NCI-H2227 treated with DMSO at 0.1 percent for 48 hours (cell line): ENCODE measurements around the gene BCAM.

Experiments used
- DNase-seq: peaks from one replicate; lab custom pipeline; 2025; lab: John Stamatoyannopoulos, UW

BCAM gene

DNA sequence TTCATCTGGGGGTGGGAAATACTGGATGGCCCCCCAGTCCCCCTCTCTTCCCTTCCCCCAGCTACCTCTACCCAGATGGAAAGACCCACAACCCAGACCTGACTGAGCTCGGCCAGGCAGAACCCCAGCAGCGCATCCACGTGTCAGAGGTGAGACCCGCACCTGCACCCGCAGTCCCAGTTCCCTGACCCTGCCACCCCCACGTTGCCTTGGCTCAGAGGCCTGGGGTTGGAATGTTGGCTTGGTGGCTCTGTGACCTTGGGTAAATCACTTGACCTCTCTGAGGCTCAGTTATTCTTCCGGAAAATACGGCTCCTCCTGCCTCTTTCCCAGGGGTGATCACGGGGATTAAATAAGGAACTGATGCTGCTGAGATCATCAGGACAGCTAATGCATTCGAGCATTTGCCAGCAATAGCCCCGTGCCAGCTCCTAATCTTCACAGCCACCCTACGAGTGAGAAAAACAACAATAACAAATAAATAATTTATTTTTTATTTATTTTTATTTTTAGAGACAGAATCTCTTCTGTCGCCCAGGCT lies 18.9 kb upstream of the BCAM start:
- DNase-seq = no peak

DNA sequence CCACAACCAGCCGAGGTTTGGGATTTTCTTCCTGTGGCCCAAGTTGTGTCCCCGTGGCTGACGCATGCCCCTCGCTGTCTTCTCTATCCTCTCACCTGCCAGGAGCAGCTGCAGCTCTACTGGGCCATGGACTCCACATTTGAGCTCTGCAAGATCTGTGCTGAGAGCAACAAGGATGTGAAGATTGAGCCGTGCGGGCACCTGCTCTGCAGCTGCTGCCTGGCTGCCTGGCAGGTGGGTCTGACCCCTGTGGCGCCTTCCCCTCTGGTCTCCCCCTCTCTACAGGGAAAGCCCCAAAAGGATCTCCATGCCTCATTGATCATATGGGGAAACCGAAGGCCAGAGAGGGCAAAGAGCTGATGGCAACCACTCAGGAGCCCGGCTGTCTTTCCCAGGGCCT lies 16.6 kb upstream of the BCAM start:
- no peak for DNase-seq

DNA sequence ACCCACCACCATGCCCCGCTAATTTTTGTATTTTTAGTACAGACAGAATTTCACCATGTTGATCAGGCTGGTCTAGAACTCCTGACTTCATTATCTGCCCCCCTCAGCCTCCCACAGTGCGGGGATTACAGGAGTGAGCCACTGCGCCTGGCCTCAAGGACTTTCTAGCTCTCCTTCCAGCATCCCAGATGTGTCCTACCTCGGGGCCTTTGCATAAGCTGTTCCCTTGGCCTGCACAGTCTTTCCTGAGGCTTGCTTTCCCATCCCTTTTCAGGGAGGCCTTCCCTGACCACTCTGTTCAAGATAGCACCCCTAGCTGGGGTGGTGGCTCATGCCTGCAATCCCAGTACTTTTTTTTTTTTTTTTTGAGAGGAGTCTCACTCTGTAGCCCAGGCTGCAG lies 14.3 kb upstream of the BCAM start:
- no peak for DNase-seq

DNA sequence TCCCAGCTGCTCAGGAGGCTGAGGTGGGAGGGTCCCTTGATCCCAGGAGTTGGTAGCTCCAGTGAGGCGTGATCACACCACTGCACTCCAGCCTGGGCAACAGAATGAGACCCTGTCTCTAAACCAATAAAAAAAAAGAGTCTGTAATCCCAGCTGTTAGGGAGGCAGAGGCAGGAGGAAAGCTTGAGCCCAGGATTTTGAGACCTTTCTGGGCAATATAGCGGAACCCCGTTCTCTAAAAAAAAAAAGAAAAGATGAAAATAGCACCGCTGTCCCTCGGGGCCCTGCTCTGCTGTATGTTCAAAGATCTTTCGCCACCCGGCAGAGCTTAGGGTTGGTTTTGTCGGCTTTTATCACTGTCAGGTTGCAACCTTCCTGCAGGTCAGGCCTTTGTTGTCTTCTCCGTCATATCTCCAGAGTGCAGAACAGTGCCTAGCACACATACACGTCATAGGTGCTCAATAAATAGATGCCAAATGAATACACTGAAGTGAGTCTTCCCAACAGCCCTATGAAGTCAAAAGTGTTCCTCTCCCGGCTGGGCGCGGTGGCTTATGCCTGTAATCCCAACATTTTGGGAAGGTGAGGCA lies 13.4 kb upstream of the BCAM start:
- no peak for DNase-seq

DNA sequence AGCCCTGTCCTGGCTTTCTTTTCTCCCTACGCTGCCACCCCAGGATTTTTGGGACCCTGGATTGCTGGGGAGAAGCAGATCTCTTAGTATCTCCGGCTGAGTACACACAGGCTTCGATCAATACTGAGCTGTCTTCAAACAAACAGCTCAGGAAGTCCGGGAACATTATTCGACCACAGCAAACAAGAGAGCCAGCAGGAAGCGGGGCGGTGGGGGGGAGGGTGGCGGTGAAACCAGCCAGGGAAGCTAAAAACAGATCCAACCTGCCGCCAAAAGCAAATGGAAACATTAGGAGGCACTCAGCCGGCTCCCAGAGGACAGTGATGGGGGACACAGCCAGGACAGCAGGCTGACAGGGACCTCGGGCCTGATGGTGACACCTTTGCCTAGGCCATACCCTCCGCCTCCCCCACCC lies 12.2 kb upstream of the BCAM start:
- no peak for DNase-seq

DNA sequence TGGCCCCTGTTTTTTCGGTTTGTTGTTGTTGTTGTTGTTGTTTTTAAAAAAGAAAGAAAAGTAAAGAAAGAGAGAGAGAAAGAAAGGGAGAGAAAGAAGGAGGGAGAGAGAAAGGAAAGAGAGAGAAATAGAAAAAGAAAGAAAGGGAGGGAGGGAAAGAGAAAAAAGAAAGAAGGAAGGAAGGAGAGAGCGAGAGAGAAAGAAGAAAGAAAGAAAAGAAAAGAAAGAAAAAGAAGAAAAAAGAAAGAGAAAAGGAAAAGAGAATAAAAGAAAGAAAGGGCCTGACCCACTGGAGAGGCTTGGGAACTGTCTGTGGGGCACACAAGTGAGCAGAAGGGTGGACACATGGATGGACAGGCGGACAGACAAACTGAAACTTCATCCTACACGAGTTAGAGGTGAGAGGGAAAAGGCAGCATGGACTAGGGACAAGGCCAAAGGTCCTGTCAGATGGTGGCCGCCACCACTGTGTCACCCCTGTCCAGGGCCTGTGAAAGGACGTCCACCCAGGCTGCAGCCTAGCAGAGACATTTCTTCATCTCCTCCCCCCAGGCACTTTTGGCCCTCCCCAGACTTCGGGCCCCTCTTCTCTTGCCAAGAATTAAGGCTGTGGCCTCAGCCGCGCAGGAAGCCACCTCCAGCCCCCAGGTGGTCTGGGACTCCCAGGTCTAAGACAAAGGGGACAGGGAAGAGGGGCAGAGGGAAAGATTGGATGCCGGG lies 9.1 kb upstream of the BCAM start:
- DNase-seq = no peak

DNA sequence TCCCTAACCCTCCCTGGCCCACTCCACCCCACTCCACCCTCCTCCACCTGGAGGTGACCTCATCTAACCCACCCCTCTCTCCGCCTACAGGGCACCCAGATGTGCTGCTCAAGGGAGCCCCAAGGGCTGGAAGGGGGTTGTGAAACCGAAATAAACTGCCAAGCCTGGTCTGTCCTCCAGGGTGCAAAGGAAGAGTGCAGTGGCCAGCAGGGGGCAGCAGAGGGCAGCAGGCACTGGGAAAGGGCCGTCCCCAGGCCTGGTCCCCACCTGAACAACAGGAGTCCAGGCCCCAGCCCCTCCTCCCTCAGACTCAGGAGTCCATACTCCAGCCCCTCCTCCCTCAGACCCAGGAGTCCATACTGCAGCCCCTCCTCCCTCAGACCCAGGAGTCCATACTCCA lies 8.4 kb upstream of the BCAM start:
- DNase-seq = peak; percentile 43

DNA sequence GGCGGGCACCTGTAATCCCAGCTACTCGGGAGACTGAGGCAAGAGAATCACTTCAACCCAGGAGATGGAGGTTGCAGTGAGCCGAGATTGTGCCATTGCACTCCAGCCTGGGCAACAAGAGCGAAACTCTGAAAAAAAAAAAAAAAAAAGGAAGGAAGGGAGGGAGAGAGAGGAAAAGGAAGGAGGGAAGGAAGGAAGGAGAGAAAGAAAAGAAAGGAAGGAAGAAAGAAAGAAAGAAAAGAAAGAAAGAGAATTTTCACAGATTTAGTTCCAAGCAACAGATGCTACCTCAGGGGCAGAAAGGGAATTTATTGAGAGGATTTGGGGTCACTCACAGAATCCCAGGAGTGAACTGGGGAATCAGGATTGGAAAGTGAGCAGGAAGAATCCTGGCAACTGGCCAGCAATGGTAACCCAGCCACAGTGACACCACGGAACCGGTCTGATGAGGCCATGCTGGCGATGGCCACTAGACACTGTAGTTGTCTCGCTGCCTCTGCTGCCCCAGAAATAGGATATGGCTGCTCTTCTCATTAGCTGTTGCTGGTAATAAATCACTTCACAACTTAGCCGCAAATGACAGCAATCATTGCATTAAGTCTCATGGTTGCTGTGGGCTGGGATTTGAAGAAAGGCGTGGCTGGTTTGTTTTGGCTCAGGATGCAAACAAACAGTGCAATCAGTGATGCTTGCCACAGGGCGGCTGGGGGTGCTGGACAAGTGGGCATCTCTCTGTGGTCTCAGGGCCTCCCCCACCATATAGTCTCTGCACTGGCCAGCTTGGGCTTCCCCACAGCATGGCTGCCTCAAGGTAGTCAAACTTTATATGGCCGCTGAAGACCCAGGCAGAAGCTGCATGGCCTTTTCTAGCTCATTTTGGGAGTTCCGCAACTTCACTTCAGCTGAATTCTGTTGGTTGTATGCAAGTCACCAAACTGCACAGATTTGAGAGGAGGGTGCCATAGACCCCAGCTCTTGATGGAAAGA lies 5.2 kb upstream of the BCAM start:
- no peak for DNase-seq

DNA sequence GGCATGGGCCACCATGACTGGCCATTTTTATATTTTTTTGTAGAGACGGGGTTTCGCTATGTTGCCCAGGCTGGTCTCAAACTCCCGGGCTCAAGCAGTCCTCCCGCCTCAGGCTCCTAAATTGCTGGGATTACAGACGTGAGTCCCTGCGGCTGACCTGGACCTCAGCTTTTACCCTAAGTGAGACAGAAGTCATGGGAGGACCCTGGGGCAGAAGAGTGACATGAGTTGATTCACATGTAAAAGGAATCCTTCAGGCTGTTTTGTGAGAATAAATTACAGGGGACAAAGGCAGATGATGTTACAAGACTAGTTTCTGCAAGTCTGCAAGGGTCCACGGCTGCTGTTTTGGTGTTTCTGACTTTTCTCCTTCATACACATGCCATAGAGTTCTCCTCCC lies 2.6 kb upstream of the BCAM start:
- peak; percentile 1 for DNase-seq

DNA sequence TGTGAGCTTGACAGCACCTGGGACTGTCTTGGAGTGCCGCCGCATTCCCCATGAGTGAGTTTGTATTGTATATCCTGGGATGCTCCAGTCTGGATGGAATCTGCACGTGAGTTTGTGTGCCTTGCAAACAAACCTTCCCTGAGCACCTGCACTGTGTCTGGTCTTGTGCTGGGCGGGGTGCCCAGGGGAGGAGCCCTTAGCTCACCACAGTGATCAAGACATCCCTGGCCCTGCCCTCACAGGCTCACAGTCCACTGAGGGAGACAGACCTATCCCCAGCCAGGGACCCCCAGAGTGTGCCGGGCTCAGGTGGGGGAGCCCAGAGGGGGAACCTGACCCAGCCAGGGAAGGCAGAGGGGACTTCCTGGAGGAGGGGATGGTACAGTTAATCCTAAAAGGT lies 1.7 kb upstream of the BCAM start:
- DNase-seq = no peak

DNA sequence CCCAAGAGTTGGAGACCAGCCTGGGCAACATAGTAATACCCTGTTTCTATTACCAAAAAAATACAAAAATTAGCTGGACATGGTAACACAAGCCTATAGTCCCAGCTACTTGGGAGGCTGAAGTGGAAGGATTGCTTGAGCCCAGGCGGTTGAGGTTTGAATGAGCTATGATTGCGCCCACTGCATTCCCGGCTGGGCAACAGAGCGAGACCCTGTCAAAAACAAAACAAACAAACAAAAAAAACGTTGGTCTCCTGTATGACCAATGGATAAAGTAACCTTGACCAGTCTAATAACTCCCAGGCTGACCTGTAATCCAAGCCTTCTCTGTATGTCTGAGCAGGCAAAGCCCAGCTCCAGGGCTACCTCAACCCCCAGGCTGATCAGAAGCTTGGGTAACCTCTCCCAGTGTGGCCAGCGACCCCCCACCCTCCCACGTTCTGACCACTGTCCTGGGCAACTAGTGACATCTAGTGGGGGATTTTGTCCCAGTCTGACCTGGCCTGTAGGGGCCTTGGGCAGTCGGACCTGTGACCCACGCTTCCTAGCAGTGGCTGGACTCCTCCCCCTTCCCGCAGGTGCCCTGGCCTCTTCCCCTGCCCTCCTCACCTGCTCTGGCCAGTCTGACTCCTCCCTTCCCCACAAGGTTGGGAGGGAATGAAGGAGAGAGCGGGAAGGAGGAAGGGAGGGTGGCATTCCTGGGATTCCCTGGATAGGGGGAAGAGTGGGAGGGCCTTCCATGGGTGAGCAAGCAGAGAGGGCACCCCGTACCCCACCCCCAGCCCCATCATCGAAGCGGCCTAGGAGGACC lies 1.0 kb upstream of the BCAM start:
- no peak for DNase-seq

DNA sequence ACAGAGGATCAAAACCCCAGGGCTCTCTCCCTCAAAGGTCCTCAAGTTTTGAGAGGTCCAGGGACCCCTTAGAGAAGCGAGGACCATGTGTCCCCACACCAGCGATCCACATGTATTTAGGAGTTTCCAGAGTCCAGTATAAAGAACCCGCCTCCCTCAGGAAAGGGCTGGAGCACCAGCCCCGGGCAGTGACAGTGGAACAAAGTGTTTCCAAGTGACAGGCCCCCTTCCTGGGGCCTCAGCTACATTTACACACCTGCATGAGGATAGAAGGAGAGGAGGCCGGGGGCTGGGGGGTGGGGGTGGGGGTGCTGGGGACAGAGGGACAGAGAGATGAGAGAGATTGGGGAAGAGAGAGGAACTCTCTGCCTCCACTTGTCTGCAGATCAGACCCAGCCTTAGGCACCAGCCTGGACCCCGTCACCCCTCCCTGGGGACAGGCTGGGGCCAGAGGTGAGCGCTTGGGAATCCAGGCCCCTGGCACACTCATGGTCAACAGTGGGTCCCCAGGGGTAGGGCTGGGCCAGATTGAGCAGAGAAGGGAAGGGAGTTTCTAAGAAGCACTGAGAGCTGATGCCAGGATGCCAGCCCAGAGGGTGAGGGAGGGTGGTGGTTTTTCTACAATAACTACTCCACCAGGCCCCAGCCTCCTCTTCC lies 802 bp downstream of the BCAM start:
- no peak for DNase-seq

DNA sequence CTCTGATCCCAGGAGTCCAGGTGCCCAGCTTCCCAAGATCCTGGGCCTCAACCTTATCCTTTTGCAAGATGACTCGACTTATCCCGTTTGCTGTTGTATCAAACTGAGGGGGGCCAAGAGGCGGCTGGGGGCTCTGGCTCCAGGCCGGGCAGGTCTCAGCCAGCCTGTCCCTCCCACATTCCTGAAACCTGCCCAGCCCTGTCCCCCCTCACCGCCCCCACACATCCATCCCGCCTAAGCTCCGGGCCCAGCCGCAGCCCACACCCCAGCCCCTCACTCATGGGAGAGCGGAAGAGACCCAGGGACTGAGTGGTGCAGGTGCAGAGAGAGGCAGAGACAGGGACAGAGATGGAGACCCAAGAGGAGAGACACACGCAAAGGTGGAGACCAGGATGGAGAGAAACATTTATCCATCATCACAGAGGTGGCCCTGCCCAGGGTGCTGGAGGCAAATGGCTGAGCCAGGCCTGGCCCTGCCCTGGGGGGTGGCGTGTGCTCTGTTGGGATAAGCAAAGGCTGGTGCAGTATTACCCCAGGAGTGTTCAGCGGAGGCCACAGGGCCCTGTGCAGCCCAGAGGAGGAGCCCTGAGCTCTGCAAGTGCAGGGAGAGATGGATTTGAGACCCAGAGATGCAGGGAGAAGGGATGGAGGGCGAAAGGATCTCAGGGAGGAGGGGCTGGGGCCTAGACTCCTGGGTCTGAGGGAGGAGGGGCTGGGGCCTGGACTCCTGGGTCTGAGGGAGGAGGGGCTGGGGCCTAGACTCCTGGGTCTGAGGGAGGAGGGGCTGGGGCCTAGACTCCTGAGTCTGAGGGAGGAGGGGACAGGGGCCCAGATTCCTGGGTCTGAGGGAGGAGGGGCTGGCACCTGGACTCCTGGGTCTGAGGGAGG lies 1.6 kb downstream of the BCAM start:
- DNase-seq = no peak

DNA sequence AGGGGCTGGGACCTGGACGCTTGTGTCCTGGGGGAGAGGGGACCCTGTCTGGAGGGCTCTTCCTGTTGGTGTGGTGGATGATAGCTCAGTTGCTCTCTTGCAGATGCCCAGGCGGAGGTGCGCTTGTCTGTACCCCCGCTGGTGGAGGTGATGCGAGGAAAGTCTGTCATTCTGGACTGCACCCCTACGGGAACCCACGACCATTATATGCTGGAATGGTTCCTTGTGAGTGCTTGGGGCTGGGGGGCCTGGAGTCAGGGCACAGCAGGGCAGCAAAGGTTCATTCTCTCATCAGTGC lies 2.2 kb downstream of the BCAM start:
- no peak for DNase-seq

DNA sequence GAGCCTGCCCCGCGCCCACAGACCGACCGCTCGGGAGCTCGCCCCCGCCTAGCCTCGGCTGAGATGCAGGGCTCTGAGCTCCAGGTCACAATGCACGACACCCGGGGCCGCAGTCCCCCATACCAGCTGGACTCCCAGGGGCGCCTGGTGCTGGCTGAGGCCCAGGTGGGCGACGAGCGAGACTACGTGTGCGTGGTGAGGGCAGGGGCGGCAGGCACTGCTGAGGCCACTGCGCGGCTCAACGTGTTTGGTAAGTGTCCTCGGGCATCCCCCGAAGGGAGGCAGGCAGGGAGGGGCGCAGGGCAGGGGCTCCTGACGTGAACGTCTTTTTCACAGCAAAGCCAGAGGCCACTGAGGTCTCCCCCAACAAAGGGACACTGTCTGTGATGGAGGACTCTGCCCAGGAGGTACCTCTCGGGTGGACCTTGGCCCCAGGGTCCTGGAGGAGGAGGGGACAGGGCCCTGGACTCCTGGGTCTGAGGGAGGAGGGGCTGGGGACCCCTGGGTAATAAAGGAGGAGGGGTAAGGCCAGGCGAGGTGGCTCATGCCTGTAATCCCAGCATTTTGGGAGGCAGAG lies 3.3 kb downstream of the BCAM start:
- no peak for DNase-seq

DNA sequence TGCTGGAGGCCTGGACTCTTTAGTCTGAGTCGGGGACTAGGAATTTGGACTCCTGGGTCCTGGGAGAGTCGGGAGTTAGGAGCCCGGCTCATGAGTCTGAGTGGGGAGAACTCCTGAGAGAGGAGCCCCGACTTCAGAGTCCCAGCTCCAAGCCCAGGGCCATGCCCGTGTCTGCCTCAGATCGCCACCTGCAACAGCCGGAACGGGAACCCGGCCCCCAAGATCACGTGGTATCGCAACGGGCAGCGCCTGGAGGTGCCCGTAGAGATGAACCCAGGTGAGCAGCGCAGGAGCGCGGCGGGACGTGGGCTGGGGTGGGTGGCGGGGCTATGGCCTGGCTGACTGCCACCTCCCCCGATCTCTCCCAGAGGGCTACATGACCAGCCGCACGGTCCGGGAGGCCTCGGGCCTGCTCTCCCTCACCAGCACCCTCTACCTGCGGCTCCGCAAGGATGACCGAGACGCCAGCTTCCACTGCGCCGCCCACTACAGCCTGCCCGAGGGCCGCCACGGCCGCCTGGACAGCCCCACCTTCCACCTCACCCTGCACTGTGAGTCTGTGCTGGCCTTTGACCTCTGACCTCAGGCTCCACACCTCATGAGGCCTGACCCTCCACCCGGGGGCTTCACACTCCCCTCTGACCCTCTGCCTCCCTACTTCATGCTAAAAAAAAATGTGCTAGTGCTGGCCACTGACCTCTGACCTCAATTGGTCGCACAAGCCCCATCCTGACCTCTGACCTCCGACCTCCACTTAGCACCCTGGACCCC lies 4.4 kb downstream of the BCAM start:
- no peak for DNase-seq

DNA sequence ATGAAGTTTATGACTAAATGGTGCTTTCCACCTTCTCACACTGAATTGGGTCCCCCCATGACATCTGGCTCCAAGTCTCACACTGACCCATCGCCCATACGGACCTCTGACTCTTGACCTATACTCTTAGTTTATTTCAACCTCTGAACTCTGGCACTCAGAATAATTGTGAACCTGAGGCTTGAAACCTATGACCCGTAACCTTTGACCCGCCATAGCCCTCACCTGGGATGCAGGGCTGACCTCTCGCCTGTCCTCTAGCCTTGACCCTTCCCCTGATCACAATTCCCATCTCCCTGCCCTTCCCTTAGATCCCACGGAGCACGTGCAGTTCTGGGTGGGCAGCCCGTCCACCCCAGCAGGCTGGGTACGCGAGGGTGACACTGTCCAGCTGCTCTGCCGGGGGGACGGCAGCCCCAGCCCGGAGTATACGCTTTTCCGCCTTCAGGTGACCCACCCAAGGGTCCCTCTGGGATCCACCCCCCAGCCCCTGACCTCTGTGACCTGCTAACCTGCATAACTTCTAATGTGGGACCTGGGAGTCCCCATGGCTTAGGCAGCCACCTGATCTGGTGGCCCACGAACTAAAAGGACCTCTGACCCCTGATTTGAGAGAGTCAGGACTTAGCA lies 5.1 kb downstream of the BCAM start:
- DNase-seq = no peak

DNA sequence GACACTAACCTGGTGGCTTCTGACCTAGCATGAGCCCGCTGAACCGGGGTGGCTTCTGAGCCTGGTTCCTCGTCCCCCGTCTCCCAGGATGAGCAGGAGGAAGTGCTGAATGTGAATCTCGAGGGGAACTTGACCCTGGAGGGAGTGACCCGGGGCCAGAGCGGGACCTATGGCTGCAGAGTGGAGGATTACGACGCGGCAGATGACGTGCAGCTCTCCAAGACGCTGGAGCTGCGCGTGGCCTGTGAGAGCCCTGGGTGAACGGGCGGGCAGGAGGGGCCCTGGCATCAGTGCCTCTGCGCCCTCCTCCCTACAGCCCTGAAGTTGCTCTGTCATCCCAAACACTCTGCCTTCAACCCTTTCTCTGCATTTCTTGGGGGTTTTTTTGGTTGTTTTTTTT lies 5.6 kb downstream of the BCAM start:
- DNase-seq = no peak

DNA sequence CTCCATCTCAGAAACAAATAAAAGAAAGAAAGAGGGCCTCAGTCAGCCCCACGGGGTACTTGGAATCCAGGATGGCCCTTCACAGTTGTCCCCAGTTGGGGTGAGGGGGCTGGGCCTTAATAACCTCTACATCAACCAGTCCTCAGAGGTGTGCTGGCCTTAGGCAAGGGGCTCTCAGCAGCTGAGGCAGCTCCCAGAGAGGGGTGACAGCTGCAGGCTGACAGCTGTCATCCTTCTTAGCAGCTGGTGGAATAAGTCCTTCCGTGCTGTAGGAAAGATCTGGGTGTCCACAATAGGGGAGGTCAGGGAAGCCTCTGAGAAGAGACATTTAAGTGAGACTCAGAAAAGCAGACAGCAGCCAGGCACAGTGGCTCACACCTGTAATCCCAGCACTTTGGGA lies 7.4 kb downstream of the BCAM start:
- no peak for DNase-seq
